ENCODE measurements around the gene ADGRF5.

Gene ADGRF5, protein sequence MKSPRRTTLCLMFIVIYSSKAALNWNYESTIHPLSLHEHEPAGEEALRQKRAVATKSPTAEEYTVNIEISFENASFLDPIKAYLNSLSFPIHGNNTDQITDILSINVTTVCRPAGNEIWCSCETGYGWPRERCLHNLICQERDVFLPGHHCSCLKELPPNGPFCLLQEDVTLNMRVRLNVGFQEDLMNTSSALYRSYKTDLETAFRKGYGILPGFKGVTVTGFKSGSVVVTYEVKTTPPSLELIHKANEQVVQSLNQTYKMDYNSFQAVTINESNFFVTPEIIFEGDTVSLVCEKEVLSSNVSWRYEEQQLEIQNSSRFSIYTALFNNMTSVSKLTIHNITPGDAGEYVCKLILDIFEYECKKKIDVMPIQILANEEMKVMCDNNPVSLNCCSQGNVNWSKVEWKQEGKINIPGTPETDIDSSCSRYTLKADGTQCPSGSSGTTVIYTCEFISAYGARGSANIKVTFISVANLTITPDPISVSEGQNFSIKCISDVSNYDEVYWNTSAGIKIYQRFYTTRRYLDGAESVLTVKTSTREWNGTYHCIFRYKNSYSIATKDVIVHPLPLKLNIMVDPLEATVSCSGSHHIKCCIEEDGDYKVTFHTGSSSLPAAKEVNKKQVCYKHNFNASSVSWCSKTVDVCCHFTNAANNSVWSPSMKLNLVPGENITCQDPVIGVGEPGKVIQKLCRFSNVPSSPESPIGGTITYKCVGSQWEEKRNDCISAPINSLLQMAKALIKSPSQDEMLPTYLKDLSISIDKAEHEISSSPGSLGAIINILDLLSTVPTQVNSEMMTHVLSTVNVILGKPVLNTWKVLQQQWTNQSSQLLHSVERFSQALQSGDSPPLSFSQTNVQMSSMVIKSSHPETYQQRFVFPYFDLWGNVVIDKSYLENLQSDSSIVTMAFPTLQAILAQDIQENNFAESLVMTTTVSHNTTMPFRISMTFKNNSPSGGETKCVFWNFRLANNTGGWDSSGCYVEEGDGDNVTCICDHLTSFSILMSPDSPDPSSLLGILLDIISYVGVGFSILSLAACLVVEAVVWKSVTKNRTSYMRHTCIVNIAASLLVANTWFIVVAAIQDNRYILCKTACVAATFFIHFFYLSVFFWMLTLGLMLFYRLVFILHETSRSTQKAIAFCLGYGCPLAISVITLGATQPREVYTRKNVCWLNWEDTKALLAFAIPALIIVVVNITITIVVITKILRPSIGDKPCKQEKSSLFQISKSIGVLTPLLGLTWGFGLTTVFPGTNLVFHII (N-terminal part only)
- 0 reads per million in 3 donors for total RNA-seq

DNA sequence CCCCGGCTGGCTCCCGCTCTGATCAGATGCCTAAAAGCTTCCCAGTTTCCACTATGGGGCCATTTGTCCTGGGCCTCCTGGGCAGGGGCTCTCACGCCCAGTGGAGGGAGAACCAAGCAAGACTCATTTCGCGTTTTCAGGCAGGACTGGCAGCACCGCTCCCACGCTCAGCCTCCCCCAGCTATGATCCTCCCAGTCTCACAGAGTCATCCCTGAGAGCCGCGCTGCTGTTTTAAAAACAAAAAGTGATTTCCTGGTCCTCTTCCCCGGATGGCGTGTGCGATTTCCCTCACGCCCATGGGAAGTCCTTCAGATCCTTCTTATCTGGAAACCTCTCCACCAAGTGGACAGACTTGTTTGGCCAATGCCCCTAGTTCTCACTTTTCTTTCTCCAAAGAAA is at the start of gene ADGRF5:
TSS of gene ADGRF5 (minus strand) at position 208 of the 400 bp plus-strand sequence. CDS start 15,176 bp downstream, outside the sequence.
- no peak for DNase-seq
- Histone ChIP-seq H3K4me3 (ENCODE audit: insufficient read depth, low read depth, low read length, poor library complexity, severe bottlenecking) (no peak within 1 kb of the TSS), H3K27ac (ENCODE audit: insufficient read depth, low read length, poor library complexity, severe bottlenecking) (no peak within 1 kb of the TSS), H3K9me3 (ENCODE audit: control insufficient read depth, low read length) (no peaks in the 10 kb centered on the region), H3K4me1 (ENCODE audit: control insufficient read depth, insufficient read depth, low read length, poor library complexity, severe bottlenecking) (no peaks in the 10 kb centered on the region), H3K27me3 (replicated peaks; ENCODE audit: control insufficient read depth, insufficient read depth, low read length, poor library complexity, severe bottlenecking) (no peaks in the 10 kb centered on the region), H3K36me3 (ENCODE audit: control insufficient read depth, insufficient read depth, low read length) (no peaks in the 10 kb centered on the region)

DNA sequence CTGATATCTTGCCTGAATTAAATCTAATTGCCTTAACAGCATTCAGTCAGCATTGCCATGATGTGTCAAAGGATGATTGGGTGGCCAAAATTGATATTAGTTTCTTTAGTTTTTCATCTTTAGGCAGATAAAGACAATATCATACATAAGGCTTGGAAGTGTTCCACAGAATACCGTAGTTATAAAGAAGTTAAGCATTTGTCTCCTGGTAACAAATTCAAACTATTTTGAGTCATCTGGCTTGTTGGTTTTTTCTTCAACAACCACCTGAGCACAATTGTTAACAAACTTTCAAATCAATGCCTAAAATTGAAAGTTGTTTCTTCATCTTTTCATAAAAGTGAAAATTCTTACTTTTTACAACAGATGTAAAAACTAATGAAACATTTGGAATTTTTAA is 47.5 kb upstream of the ADGRF5 start:
- Histone ChIP-seq H3K27me3 (replicated peaks; ENCODE audit: control insufficient read depth, insufficient read depth, low read length, poor library complexity, severe bottlenecking) (no peaks in the 10 kb centered on the region), H3K36me3 (ENCODE audit: control insufficient read depth, insufficient read depth, low read length) (no peaks in the 10 kb centered on the region), H3K9me3 (ENCODE audit: control insufficient read depth, low read length) (no peaks in the 10 kb centered on the region), H3K27ac (ENCODE audit: insufficient read depth, low read length, poor library complexity, severe bottlenecking) (no peak overlapping the region), H3K4me1 (ENCODE audit: control insufficient read depth, insufficient read depth, low read length, poor library complexity, severe bottlenecking) (no peaks in the 10 kb centered on the region), H3K4me3 (ENCODE audit: insufficient read depth, low read depth, low read length, poor library complexity, severe bottlenecking) (no peak overlapping the region)
- DNase-seq: no peak

DNA sequence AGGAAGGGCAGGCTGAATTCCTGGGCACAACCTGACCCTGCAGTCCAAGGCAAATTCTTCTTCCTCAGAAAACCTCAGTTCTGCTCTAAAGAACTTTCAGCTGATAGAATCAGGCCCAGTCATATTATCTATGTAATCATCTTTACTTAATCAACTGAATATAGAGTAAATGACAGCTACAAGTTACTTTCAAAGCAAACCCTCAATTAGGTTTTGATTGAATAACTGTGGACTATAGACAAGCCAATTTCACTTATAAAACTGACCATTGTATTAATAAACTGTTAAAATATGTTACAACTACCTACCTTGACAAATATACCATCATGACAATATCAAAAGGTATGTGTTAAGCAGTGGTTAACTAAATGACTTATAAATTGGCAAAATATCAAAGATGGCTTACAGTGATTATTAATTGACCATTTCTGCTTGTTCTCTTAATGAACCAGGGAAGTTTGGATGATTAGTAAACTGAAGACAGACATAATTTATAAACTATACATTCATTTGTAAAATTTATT is 46.1 kb upstream of the ADGRF5 start:
- H3K36me3 ChIP-seq (ENCODE audit: control insufficient read depth, insufficient read depth, low read length): no peaks in the 10 kb centered on the region
- no peak overlapping the region for H3K4me3 ChIP-seq (ENCODE audit: insufficient read depth, low read depth, low read length, poor library complexity, severe bottlenecking)
- no peak for DNase-seq
- no peaks in the 10 kb centered on the region for H3K9me3 ChIP-seq (ENCODE audit: control insufficient read depth, low read length)
- no peaks in the 10 kb centered on the region for H3K27me3 ChIP-seq (replicated peaks; ENCODE audit: control insufficient read depth, insufficient read depth, low read length, poor library complexity, severe bottlenecking)
- H3K4me1 ChIP-seq (ENCODE audit: control insufficient read depth, insufficient read depth, low read length, poor library complexity, severe bottlenecking): no peaks in the 10 kb centered on the region
- no peak overlapping the region for H3K27ac ChIP-seq (ENCODE audit: insufficient read depth, low read length, poor library complexity, severe bottlenecking)

DNA sequence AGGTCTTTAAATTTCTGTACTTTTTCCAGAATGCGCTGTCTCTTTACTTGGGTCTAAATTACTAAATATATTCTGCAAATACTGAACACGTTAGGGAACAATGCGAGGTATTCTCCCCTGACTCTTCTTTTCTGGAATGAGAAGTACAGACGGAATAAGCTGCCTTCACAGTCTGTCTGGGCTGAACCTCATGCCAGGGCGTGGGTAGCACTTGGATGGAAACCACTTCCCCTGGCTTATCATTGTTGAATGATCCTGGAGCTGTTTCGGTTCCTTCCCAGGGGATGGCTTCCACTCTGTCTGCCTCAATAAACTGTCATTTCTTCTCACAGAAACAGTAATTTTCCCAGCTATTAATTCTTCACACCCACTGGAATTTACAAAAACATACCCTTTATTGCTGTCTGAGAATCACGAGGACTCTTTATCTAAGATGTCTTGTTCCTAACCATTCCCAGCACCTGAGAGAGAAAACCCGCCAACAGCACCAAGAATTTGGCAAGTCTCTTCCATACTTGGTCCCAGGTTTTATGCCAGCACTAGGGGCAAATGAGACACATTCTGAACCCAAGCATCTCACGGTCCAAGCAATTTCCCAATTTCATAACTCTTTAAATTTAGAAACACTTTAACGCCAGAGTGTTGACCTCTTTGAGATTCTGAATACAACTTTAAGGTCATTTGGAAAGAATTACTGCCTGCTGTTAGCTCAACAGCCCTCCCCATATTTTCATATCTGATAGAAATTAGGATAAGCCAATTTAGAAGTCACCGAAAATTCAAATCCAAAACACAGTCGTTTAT is 43.2 kb upstream of the ADGRF5 start:
- Histone ChIP-seq H3K27me3 (replicated peaks; ENCODE audit: control insufficient read depth, insufficient read depth, low read length, poor library complexity, severe bottlenecking) (no peaks in the 10 kb centered on the region), H3K9me3 (ENCODE audit: control insufficient read depth, low read length) (no peaks in the 10 kb centered on the region), H3K4me3 (ENCODE audit: insufficient read depth, low read depth, low read length, poor library complexity, severe bottlenecking) (no peak overlapping the region), H3K27ac (ENCODE audit: insufficient read depth, low read length, poor library complexity, severe bottlenecking) (no peak overlapping the region), H3K4me1 (ENCODE audit: control insufficient read depth, insufficient read depth, low read length, poor library complexity, severe bottlenecking) (no peaks in the 10 kb centered on the region), H3K36me3 (ENCODE audit: control insufficient read depth, insufficient read depth, low read length) (no peaks in the 10 kb centered on the region)
- DNase-seq: no peak

DNA sequence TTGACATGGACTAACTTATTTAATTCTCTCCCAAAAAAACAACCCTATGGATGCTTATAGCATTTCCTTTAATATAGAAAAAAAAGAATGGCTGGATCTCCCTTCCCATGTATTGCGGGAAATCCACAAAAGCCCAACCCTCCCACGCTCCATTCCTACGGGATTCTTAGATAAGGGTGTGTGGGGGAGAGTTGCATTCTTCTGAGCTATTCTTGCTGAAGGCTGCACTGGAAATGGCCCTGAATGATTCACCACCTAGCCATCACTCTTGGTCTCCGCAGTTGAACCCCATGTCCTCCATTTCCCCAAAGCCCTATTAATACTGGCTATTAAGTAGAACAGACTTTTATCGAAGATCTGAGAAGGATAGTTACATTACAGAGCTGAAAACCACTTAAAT is 41.9 kb upstream of the ADGRF5 start:
- no peaks in the 10 kb centered on the region for H3K4me1 ChIP-seq (ENCODE audit: control insufficient read depth, insufficient read depth, low read length, poor library complexity, severe bottlenecking)
- no peak for DNase-seq
- H3K9me3 ChIP-seq (ENCODE audit: control insufficient read depth, low read length): no peaks in the 10 kb centered on the region
- no peaks in the 10 kb centered on the region for H3K36me3 ChIP-seq (ENCODE audit: control insufficient read depth, insufficient read depth, low read length)
- no peak overlapping the region for H3K4me3 ChIP-seq (ENCODE audit: insufficient read depth, low read depth, low read length, poor library complexity, severe bottlenecking)
- H3K27me3 ChIP-seq (replicated peaks; ENCODE audit: control insufficient read depth, insufficient read depth, low read length, poor library complexity, severe bottlenecking): no peaks in the 10 kb centered on the region
- no peak overlapping the region for H3K27ac ChIP-seq (ENCODE audit: insufficient read depth, low read length, poor library complexity, severe bottlenecking)

DNA sequence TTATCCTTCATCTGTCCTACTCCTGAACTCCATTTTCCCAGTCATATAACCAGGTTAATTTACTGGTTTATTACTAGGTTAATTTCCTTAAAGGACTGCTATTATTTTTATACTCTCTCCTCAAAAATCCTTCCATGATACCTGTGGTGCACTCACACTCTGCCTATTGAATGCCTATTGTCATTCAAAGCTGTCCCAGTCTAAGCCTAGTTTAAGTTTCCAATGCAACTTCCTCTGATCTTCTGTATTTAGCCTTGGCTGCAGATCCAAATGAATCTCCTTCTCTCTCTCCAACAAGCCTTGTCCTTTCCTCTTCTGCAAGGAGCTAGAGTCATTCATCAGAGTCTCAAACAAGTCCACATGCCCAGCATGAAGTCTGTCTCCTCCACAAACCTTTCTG is 41.3 kb upstream of the ADGRF5 start:
- H3K4me1 ChIP-seq (ENCODE audit: control insufficient read depth, insufficient read depth, low read length, poor library complexity, severe bottlenecking): no peaks in the 10 kb centered on the region
- no peaks in the 10 kb centered on the region for H3K9me3 ChIP-seq (ENCODE audit: control insufficient read depth, low read length)
- H3K4me3 ChIP-seq (ENCODE audit: insufficient read depth, low read depth, low read length, poor library complexity, severe bottlenecking): no peak overlapping the region
- no peaks in the 10 kb centered on the region for H3K27me3 ChIP-seq (replicated peaks; ENCODE audit: control insufficient read depth, insufficient read depth, low read length, poor library complexity, severe bottlenecking)
- H3K27ac ChIP-seq (ENCODE audit: insufficient read depth, low read length, poor library complexity, severe bottlenecking): no peak overlapping the region
- no peak for DNase-seq
- no peaks in the 10 kb centered on the region for H3K36me3 ChIP-seq (ENCODE audit: control insufficient read depth, insufficient read depth, low read length)

DNA sequence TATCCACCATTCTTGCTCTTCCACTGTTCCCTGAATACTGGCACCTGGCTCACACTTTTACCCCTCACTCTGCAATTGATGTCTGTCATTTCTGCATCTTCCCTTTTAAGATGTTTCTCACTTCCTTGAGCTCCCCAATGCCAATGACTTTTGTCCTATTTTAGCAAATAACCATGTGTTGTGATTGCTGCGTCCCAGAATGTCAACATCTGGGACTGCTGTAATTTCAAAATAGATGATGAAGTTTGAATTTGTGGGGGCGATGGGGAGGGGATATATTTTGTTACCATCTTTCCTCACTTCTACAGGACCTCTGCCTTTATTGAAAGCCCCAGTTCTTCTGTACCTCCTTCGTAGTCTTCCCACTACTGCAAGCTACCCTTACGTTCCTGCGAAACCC is 40.0 kb upstream of the ADGRF5 start:
- Histone ChIP-seq H3K27me3 (replicated peaks; ENCODE audit: control insufficient read depth, insufficient read depth, low read length, poor library complexity, severe bottlenecking) (no peaks in the 10 kb centered on the region), H3K9me3 (ENCODE audit: control insufficient read depth, low read length) (no peaks in the 10 kb centered on the region), H3K4me1 (ENCODE audit: control insufficient read depth, insufficient read depth, low read length, poor library complexity, severe bottlenecking) (no peaks in the 10 kb centered on the region), H3K36me3 (ENCODE audit: control insufficient read depth, insufficient read depth, low read length) (no peaks in the 10 kb centered on the region), H3K27ac (ENCODE audit: insufficient read depth, low read length, poor library complexity, severe bottlenecking) (no peak overlapping the region), H3K4me3 (ENCODE audit: insufficient read depth, low read depth, low read length, poor library complexity, severe bottlenecking) (no peak overlapping the region)
- no peak for DNase-seq

DNA sequence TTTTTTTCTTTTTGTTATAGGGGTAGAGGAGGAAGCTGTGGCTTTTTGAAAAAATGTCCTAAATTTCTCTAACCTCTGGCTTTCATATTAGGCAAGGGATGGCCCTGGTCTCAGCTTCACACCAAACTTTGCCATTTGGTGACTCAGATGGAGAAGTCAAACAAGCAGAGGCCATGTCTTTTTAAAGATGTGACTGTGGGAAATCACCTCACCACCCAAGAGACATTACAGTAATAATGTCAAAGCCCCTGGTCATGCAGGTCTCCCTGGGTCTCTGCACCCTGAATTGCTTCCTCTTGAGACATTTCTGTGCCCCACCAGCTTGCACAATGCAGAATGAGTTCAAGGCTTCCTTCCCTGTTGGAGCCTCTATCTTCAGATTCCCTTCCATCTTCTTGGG is 39.5 kb upstream of the ADGRF5 start:
- H3K9me3 ChIP-seq (ENCODE audit: control insufficient read depth, low read length): no peaks in the 10 kb centered on the region
- H3K36me3 ChIP-seq (ENCODE audit: control insufficient read depth, insufficient read depth, low read length): no peaks in the 10 kb centered on the region
- no peak overlapping the region for H3K4me3 ChIP-seq (ENCODE audit: insufficient read depth, low read depth, low read length, poor library complexity, severe bottlenecking)
- no peak for DNase-seq
- no peaks in the 10 kb centered on the region for H3K27me3 ChIP-seq (replicated peaks; ENCODE audit: control insufficient read depth, insufficient read depth, low read length, poor library complexity, severe bottlenecking)
- no peaks in the 10 kb centered on the region for H3K4me1 ChIP-seq (ENCODE audit: control insufficient read depth, insufficient read depth, low read length, poor library complexity, severe bottlenecking)
- no peak overlapping the region for H3K27ac ChIP-seq (ENCODE audit: insufficient read depth, low read length, poor library complexity, severe bottlenecking)

DNA sequence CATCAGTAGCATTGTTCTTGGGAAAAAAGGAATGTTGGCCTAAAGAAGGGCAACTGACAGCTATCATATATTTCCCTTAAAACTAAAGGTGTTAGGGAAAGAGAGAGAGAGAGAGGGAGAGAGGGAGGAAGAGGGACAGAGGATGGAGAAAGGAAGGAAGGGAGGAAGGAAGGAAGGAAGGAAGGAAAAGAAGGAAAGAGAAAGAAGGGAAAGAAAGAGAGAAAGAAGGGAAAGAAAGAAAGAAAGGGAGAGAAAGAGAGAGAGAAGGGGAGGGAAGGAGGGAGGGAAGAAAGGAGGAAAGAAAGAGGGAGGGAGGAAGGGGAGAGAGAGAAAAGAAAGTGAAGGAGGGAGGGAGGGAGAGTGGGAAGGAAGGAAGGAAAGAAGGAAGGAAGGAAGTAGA is 37.7 kb upstream of the ADGRF5 start:
- no peaks in the 10 kb centered on the region for H3K4me1 ChIP-seq (ENCODE audit: control insufficient read depth, insufficient read depth, low read length, poor library complexity, severe bottlenecking)
- no peak for DNase-seq
- H3K9me3 ChIP-seq (ENCODE audit: control insufficient read depth, low read length): no peaks in the 10 kb centered on the region
- H3K4me3 ChIP-seq (ENCODE audit: insufficient read depth, low read depth, low read length, poor library complexity, severe bottlenecking): no peak overlapping the region
- H3K27ac ChIP-seq (ENCODE audit: insufficient read depth, low read length, poor library complexity, severe bottlenecking): no peak overlapping the region
- no peaks in the 10 kb centered on the region for H3K36me3 ChIP-seq (ENCODE audit: control insufficient read depth, insufficient read depth, low read length)
- H3K27me3 ChIP-seq (replicated peaks; ENCODE audit: control insufficient read depth, insufficient read depth, low read length, poor library complexity, severe bottlenecking): no peaks in the 10 kb centered on the region
